GM12864 (cell line): ENCODE results near the gene NSMF.
"Not testable (repeated sequence)": the region's sequence is repeated elsewhere in the genome, so short reads cannot be mapped to it uniquely, and the experiment has no call there.

Experiments used
- DNase-seq: peaks from one replicate; pipeline ENCODE4 v3.0.0-alpha.2; 2011; ENCODE audit warnings: low read depth
- H3K4me3 ChIP-seq: 2 replicates; pipeline ENCODE4 v1.5.1; 2011; ENCODE audit warnings: mild to moderate bottlenecking, low read depth, low read length, control low read depth
- TF ChIP-seq, protein P1 (sequence below): IDR thresholded peaks from 2 replicates; pipeline ENCODE4 v1.5.1; 2011; ENCODE audit warnings: low read depth, mild to moderate bottlenecking, moderate library complexity, low read length, control low read depth, inconsistent platforms; ENCODE audit errors: missing control alignments

The NSMF gene

DNA sequence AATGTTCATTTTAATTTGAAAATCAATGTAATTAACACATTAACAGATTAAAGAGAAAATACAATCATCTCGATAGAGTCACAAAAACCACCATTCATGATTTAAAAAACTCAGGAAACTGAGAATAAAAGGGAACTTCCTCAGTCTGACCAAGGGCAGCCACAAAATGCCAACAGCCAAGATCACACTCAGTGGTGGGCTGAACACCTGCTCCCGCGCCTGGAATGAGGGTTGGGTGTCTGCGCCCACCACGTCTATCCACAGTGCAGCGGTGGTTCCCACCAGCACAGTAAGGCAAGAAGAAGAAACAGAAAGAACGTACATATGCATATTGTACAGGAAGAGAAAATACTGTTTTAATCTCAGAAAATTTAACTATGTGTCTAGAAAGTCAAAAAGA lies 11.7 kb upstream of the NSMF start:
- TF ChIP-seq, protein P1, sequence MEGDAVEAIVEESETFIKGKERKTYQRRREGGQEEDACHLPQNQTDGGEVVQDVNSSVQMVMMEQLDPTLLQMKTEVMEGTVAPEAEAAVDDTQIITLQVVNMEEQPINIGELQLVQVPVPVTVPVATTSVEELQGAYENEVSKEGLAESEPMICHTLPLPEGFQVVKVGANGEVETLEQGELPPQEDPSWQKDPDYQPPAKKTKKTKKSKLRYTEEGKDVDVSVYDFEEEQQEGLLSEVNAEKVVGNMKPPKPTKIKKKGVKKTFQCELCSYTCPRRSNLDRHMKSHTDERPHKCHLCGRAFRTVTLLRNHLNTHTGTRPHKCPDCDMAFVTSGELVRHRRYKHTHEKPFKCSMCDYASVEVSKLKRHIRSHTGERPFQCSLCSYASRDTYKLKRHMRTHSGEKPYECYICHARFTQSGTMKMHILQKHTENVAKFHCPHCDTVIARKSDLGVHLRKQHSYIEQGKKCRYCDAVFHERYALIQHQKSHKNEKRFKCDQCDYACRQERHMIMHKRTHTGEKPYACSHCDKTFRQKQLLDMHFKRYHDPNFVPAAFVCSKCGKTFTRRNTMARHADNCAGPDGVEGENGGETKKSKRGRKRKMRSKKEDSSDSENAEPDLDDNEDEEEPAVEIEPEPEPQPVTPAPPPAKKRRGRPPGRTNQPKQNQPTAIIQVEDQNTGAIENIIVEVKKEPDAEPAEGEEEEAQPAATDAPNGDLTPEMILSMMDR: no peak
- DNase-seq: no peak
- no peak overlapping the region for H3K4me3 ChIP-seq

DNA sequence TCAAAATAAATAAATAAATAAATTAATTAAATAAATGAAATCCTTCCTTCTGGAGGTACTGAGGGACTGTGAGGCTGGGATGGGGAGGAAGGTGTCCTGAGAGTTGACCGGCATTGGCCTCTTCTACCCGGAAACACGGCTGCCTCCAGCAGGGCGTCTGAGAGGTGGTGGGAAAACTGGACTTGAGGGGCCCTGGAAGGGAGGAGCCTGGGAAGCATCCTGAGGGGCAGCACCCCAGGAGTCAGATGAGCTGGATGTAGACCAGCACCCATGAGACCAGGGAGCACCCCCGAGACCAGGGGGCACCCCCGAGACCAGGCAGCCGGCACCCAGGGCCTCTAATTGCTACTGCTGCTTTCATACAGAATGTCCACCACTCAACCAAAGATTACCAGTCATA lies 8.8 kb upstream of the NSMF start:
- no peak for DNase-seq
- no peak overlapping the region for H3K4me3 ChIP-seq
- TF ChIP-seq, protein P1: no peak

DNA sequence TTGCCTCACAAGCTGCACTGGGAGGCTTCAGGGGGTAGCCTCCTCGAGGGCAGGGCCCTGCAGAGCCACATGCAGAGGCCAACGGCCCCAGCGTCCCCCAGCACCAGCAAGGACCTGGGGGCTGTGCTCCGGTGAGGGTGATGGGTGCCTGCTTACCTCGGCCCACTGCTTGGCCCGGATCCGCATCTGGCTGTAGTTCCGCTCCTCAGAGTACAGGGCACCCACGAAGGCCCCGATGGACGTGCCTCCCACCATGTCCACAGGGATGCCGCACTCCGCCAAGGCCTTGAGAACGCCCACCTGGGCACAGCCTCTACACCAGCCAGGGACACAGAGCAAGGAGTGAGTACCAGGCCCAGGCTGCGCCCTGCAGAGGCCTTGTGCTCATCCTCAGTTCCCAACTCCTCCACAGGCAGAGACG lies 8.0 kb upstream of the NSMF start:
- TF ChIP-seq, protein P1: no peak
- no peak overlapping the region for H3K4me3 ChIP-seq

DNA sequence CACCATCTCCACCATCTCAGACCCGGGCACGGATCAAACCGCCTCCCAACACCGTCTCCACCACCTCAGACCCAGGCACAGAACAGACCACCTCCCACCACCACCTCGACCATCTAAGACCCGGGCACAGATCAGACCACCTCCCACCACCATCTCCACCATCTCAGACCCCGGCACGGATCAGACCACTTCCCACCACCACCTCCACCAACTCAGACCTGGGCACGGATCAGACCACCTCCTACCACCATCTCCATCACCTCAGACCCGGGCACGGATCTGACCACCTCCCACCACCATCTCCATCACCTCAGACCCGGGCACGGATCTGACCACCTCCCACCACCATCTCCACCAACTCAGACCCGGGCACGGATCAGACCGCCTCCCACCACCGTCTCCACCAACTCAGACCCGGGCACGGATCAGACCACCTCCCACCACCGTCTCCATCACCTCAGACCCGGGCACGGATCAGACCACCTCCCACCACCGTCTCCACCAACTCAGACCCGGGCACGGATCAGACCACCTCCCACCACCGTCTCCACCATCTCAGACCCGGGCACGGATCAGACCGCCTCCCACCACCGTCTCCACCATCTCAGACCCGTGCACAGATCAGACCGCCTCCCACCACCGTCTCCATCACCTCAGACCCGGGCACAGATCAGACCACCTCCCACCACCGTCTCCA lies 7.4 kb upstream of the NSMF start:
- not testable (repeated sequence) for H3K4me3 ChIP-seq, DNase-seq

More for the DNA sequence above, 8.0 kb upstream of the NSMF start:
- DNase-seq: no peak

DNA sequence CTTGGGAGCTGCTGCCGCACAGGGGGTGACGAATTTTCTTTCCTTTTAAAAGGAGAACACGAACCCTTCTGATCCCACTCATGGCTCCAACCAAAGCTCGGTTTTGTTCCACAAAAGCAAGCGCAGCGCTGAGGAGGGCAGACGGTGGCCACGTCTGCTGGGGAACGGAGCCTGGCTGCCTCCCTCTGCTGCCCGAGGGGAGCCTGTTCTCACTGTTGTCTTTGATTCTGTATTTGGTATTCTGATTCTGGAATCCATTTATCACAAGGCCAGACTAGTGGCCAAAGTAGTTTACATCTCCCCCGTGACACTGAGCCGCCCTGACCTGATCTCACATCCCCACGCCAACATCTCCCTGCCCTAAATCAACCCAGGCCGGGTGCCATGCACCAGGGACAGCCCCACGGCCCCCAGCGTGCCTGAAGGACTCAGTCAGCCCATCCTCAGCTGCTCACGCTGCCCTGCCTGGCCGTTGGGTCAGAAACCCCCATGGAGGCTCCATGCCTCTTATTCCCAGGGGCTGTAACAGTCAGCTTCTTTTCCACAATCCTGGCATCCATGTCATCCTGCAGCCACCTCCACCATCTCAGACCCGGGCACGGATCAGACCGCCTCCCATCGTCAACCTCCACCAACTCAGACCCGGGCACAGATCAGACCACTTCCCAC lies 6.7 kb upstream of the NSMF start:
- no peak overlapping the region for H3K4me3 ChIP-seq
- DNase-seq: no peak
- TF ChIP-seq, protein P1: no peak

DNA sequence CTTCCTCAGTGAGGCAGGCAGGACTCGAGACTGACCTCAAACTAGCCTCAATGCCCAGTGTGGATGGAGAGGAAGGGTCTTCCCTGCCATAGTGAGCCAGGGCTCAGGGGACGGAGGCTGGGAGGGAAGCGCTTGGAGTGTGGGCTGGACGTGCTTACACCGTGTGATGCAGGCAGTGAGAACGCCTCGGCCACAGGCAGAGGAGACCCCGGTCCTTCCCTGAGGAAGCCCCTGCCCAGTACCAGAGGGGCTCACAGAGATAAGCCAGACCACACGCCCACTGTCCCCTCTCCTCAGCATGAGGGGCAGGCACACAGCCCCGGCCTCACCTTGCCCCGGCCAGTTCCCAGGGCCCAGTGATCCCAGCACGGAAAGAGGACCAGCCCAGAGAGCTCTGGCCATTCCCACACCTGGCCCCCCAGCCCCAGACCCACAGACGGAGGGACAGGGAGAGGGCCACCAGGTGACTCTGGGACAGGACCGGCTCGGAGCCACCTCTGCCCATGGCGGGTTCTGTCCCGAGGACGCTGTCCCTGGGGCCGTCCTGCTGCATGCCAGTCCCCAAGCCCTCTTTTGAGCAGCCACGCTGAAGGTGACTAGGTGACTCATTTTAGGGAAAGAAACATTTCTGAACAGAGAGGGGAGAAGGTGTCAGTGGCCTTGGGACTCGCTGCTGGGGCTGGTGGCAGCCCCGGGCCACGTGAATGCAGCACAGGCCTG lies 6.0 kb upstream of the NSMF start:
- TF ChIP-seq, protein P1: no peak
- no peak for DNase-seq
- no peak overlapping the region for H3K4me3 ChIP-seq

DNA sequence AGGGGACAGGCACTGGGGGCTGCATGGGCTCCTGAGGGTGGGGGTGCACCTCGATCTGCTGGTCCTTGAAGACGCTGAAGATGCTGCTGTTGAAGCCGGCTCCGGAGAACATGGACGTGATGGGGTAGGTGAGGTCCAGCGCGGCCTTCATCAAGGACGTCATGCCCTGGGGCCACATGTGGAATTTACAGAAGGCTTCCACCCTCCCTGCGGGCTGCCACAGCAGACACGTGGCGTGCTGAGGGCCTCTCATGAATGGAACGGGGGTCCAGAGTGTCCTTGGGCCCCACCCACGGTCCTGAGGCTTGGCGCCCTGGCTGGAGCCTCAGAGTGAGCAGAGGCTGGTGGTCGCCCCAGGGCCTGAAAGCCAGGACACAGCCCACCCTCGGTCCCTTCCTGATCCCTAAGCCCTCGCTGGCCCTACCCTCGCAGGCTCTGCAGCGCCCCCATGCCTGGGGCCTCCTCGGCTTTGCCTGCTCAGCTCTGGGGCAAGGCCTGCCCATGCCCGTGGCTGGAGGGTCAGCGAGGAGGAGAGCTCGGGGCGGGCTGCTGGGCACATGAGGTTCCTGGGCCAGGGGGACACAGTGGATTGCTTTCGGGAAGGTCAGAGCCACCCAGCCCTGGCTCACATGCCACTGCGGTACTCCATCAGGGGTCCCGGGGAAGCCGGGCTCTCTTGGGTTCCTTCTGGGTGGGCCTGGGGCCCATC lies 5.3 kb upstream of the NSMF start:
- TF ChIP-seq, protein P1: no peak
- DNase-seq: no peak
- H3K4me3 ChIP-seq: no peak overlapping the region
